DND-41 (cell line): Measurements from ENCODE around the gene KIF20A.
"Not testable (repeated sequence)": the region's sequence is repeated elsewhere in the genome, so short reads cannot be mapped to it uniquely, and the experiment has no call there.

Experiments
- ATAC-seq: fragments of 200-7000 bp; cut with Tn5 transposase; 3 replicates; pipeline ENCODE4 v1.9.1; 2021; ENCODE audit warnings: low read depth; ENCODE audit not compliant: insufficient read depth
- DNase-seq: peaks from one replicate; pipeline ENCODE4 v3.0.0-alpha.2; 2020
- H2AFZ ChIP-seq: 2 replicates; pipeline ENCODE4 v1.6.0; 2012; ENCODE audit warnings: low read depth, low read length
- H3K27ac ChIP-seq: 2 replicates; pipeline ENCODE4 v1.5.1; 2012; ENCODE audit warnings: low read length, inconsistent platforms
- H3K27me3 ChIP-seq: fragments of 200-600 bp; sonication (generic); 2 replicates; pipeline ENCODE4 v1.6.0; 2012; ENCODE audit warnings: low read length, mild to moderate bottlenecking, inconsistent platforms; ENCODE audit not compliant: insufficient read depth, poor library complexity
- H3K36me3 ChIP-seq: 2 replicates; pipeline ENCODE4 v1.5.1; 2012; ENCODE audit warnings: low read length, inconsistent platforms; ENCODE audit not compliant: insufficient read depth
- H3K4me1 ChIP-seq: 2 replicates; pipeline ENCODE4 v1.5.1; 2012; ENCODE audit warnings: mild to moderate bottlenecking, low read length; ENCODE audit not compliant: insufficient read depth
- H3K4me2 ChIP-seq: 2 replicates; pipeline ENCODE4 v1.6.0; 2012; ENCODE audit warnings: mild to moderate bottlenecking, moderate library complexity, low read length, inconsistent platforms; ENCODE audit not compliant: insufficient read depth
- H3K4me3 ChIP-seq, 2 experiments: fragments of 200-600 bp in 1 of 2; shearing (Covaris generic) in 1 of 2; 2 replicates each; pipeline ENCODE4 v1.5.1; 2012 to 2016; ENCODE audit warnings: inconsistent platforms in 2 of 2, low read length in 2 of 2, mild to moderate bottlenecking in 2 of 2, low read depth in 1 of 2, moderate library complexity in 1 of 2
- H3K79me2 ChIP-seq: 2 replicates; pipeline ENCODE4 v1.6.0; 2012; ENCODE audit warnings: low read length, inconsistent platforms; ENCODE audit not compliant: insufficient read depth
- H3K9ac ChIP-seq: 2 replicates; pipeline ENCODE4 v1.6.0; 2012; ENCODE audit warnings: low read depth, mild to moderate bottlenecking, inconsistent platforms, low read length, moderate library complexity
- H3K9me3 ChIP-seq: 2 replicates; pipeline ENCODE4 v1.5.1; 2012; ENCODE audit warnings: low read length, moderate library complexity, mild to moderate bottlenecking, inconsistent platforms; ENCODE audit not compliant: insufficient read depth, severe bottlenecking
- H4K20me1 ChIP-seq: 2 replicates; pipeline ENCODE4 v1.6.0; 2012; ENCODE audit warnings: low read length; ENCODE audit not compliant: insufficient read depth
- EZH2 ChIP-seq: IDR thresholded peaks from 3 replicates; pipeline ENCODE4 v1.6.1; 2012; ENCODE audit warnings: borderline replicate concordance, low read depth, mild to moderate bottlenecking, moderate library complexity, low read length, inconsistent platforms; ENCODE audit not compliant: severe bottlenecking
- TF ChIP-seq, protein P1 (sequence below): IDR thresholded peaks from 2 replicates; pipeline ENCODE4 v1.5.1; 2012; ENCODE audit warnings: borderline replicate concordance, low read length, moderate library complexity, mild to moderate bottlenecking; ENCODE audit not compliant: poor library complexity, severe bottlenecking; ENCODE audit errors: extremely low read depth

The KIF20A gene

DNA sequence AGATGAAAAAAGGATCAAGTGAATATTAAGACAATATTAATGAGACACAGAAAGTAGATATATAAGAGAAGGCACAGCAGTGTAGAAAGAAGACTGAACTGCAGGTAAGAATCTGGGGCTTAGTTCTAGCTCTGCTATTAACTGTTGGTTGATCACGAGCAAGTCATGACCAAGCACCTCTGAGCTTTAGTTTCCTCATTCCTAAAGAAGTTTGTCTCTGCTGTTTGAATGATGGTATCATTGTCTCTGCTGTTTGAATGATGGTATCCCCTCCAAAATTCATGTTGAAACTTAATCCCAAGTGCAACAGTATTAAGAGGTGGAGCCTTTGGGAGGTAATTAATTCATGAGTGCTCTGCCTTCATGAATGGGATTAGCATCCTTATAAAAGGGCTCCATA, 37.2 kb upstream of the KIF20A start:
- H3K27me3 ChIP-seq: no peaks in the 10 kb centered on the region

DNA sequence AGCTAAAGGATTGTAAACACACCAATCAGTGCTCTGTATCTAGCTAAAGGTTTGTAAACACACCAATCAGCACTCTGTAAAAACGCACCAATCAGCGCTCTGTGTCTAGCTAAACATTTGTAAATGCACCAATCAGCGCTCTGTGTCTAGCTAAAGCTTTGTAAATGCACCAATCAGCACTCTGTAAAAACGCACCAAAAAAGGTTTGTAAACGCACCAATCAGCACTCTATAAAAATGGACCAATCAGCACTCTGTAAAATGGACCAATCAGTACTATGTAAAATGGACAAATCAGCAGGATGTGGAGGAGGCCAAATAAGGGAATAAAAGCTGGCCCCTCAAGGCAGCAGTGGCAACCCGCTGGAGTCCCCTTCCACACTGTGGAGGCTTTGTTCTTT, 35.3 kb upstream of the KIF20A start:
- not testable (repeated sequence) for H4K20me1 ChIP-seq, DNase-seq, H3K36me3 ChIP-seq, H3K9ac ChIP-seq, H3K9me3 ChIP-seq, H3K27me3 ChIP-seq, H2AFZ ChIP-seq, H3K79me2 ChIP-seq, ATAC-seq, H3K27ac ChIP-seq, H3K4me1 ChIP-seq, H3K4me2 ChIP-seq, H3K4me3 ChIP-seq

More for the DNA sequence above, 37.2 kb upstream of the KIF20A start:
- H3K4me2 ChIP-seq: no peak overlapping the region
- no peak overlapping the region for H3K9ac ChIP-seq
- no peak overlapping the region for H3K4me3 ChIP-seq
- no peaks in the 10 kb centered on the region for H3K79me2 ChIP-seq
- no peak overlapping the region for H2AFZ ChIP-seq
- TF ChIP-seq EZH2: no peak
- TF ChIP-seq, protein P1, sequence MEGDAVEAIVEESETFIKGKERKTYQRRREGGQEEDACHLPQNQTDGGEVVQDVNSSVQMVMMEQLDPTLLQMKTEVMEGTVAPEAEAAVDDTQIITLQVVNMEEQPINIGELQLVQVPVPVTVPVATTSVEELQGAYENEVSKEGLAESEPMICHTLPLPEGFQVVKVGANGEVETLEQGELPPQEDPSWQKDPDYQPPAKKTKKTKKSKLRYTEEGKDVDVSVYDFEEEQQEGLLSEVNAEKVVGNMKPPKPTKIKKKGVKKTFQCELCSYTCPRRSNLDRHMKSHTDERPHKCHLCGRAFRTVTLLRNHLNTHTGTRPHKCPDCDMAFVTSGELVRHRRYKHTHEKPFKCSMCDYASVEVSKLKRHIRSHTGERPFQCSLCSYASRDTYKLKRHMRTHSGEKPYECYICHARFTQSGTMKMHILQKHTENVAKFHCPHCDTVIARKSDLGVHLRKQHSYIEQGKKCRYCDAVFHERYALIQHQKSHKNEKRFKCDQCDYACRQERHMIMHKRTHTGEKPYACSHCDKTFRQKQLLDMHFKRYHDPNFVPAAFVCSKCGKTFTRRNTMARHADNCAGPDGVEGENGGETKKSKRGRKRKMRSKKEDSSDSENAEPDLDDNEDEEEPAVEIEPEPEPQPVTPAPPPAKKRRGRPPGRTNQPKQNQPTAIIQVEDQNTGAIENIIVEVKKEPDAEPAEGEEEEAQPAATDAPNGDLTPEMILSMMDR: no peak
- no peaks in the 10 kb centered on the region for H3K4me1 ChIP-seq
- H3K9me3 ChIP-seq: no peaks in the 10 kb centered on the region
- ATAC-seq: no peak
- H4K20me1 ChIP-seq: no peaks in the 10 kb centered on the region
- no peak overlapping the region for H3K27ac ChIP-seq
- no peaks in the 10 kb centered on the region for H3K36me3 ChIP-seq
- no peak for DNase-seq

GRCh38 chr5:138148811-138149210, 30.1 kb upstream of the KIF20A start:
- Histone ChIP-seq H3K36me3 (no peaks in the 10 kb centered on the region), H3K27ac (no peak overlapping the region), H3K4me3 (no peak overlapping the region), H3K4me2 (no peak overlapping the region), H4K20me1 (no peaks in the 10 kb centered on the region), H3K9me3 (no peaks in the 10 kb centered on the region), H3K27me3 (no peaks in the 10 kb centered on the region), H3K9ac (no peak overlapping the region), H2AFZ (no peak overlapping the region), H3K4me1 (no peaks in the 10 kb centered on the region), H3K79me2 (no peaks in the 10 kb centered on the region)
- TF ChIP-seq, protein P1: no peak
- TF ChIP-seq EZH2: no peak
- ATAC-seq: no peak
- DNase-seq: no peak

DNA sequence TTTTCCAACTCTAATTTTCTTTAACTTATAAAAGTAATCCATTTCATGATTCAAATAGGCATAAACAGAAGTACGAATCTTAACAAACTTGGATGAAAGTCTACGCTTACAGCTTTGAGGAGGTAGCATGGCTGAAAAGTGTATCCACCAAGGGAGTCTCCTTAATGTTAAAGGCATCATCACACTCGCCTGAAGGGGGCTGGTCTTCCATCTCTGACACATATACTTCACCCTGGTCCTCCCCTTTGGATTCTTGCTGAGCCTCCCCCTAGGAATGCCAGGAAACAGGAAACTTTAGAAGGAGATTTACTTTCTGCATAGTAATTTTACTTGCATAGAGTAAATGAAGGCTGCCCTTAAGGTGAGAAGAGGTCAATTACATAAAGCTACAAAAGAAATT, 29.4 kb upstream of the KIF20A start:
- ATAC-seq: no peak
- no peak for DNase-seq

DNA sequence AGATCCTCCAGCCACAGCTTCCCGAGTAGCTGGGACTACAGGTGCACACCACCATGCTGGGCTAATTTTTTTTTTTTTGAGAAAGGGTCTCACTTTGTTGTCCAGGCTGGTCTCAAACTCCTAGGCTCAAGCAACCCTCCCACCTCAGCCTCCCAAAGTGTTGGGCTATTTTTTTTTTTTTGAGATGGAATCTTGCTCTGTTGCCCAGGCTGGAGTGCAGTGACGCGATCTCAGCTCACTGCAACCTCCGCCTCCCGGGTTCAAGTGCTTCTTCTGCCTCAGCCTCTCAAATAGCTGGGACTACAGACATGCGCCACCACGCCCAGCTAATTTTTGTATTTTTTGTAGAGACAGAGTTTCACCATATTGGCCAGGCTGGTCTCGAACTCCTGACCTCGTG, 22.9 kb upstream of the KIF20A start:
- H3K4me2 ChIP-seq, ATAC-seq, H3K9me3 ChIP-seq, H3K27me3 ChIP-seq, H4K20me1 ChIP-seq, H2AFZ ChIP-seq, H3K27ac ChIP-seq, DNase-seq, H3K9ac ChIP-seq, H3K4me1 ChIP-seq, H3K79me2 ChIP-seq, H3K4me3 ChIP-seq: not testable (repeated sequence)
- peaks cover 47% of the 10 kb centered on the region for H3K36me3 ChIP-seq

More for the DNA sequence above, 29.4 kb upstream of the KIF20A start:
- no peaks in the 10 kb centered on the region for H3K79me2 ChIP-seq
- no peaks in the 10 kb centered on the region for H3K36me3 ChIP-seq
- no peaks in the 10 kb centered on the region for H4K20me1 ChIP-seq
- no peak overlapping the region for H3K4me2 ChIP-seq
- TF ChIP-seq EZH2: no peak
- TF ChIP-seq, protein P1: no peak
- H3K27ac ChIP-seq: no peak overlapping the region
- no peaks in the 10 kb centered on the region for H3K9me3 ChIP-seq
- H3K27me3 ChIP-seq: no peaks in the 10 kb centered on the region
- no peak overlapping the region for H3K9ac ChIP-seq
- H2AFZ ChIP-seq: no peak overlapping the region
- no peaks in the 10 kb centered on the region for H3K4me1 ChIP-seq
- no peak overlapping the region for H3K4me3 ChIP-seq
